ENCODE data around the gene TLN1. TPM values are rescaled to one million over a fixed set of nuclear protein-coding genes. Genes with fewer than 3 reads are reported as not detected.

TLN1 gene
- total RNA-seq, 4 donors from 2014 or later = 888 to 1,583 (median 1,047) TPM

DNA sequence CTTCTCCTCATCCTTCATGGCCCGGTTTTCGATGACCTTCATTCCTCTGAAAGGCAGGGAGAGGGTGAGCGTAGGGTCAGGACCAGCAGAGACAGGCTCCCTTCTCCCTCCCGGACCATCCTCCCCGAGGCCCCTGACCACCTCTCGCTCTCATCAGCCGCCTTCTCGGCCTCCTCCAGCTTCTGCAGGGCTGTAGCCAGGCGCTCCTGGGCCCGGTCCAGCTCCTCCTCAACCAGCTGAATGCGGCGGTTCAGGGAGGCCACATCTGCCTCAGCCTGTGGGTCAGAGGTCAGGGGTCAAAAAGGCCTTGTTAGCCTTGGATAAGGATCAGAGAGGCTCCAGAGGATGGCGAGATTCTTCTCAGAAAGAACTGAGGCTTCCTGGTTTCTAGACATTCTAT lies 46.5 kb downstream of the TLN1 start:
- 28% methylated on average over 5 of the region's 13 CpGs; no CpG with 5 or more reads in 1 of the 2 donors for WGBS, 2 donors (ENCODE audit: low coverage in 1 of 2)
- H3K4me3 ChIP-seq = peak overlapping the region; percentile 79 to 81
- ATAC-seq = no peak

GRCh38 chr9:35684921-35685320 lies 47.1 kb downstream of the TLN1 start:
- peak overlapping the region; percentile 96 to 99 (median 98) for H3K27ac ChIP-seq
- TF ChIP-seq POLR2A (IDR thresholded peaks at IDR 0.05) (no peak), POLR2AphosphoS5 (IDR thresholded peaks at IDR 0.05) (peak; percentile 30)
- H3K4me1 ChIP-seq = peaks cover 0 to 66% (median 0%) of the 10 kb centered on the region in 3 donors
- no peaks in the 10 kb centered on the region for H3K27me3 ChIP-seq
- peaks cover 0 to 70% of the 10 kb centered on the region in 2 donors for H3K36me3 ChIP-seq
- 30 to 59% methylated on average over 5 to 9 of the region's 10 CpGs for WGBS, 2 donors (ENCODE audit: low coverage in 1 of 2)
- ATAC-seq = no peak
- no peaks in the 10 kb centered on the region for H3K9me3 ChIP-seq
- peak overlapping the region; percentile 79 to 81 for H3K4me3 ChIP-seq

More for the DNA sequence above, 46.5 kb downstream of the TLN1 start:
- Histone ChIP-seq H3K27me3 (no peaks in the 10 kb centered on the region), H3K9me3 (no peaks in the 10 kb centered on the region), H3K36me3 (peaks cover 0 to 70% of the 10 kb centered on the region in 2 donors), H3K4me1 (peaks cover 0 to 67% (median 0%) of the 10 kb centered on the region in 3 donors), H3K27ac (peak overlapping the region; percentile 96 to 99 (median 98))
- peak in 1 of 2 donors; percentile 39 for TF ChIP-seq POLR2A (IDR thresholded peaks at IDR 0.05)
- TF ChIP-seq POLR2AphosphoS5 (IDR thresholded peaks at IDR 0.05) = peak; percentile 69
- no peak for TF ChIP-seq EP300 (IDR thresholded peaks at IDR 0.05)

DNA sequence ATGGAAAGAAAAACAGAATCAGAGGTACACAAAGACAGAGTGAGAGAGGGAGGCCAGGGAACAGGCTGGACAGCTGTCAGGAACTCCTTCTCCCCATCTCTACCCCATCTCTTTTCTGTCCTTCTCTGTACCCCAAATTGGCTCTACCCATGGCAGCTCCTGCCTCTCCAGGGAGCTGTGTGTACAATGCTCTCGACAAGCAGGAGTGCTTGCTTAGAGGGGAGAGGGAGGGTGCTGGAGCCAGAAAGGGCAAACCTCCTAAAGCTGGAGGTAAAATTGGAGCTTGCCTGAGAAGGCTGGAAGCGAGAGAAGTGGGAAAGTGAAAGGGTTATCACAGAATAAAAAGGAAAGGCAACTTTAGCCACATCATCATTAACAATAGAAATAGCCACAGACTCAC lies 48.7 kb downstream of the TLN1 start:
- Histone ChIP-seq H3K4me3 (peak overlapping the region; percentile 79 to 81), H3K27ac (peak overlapping the region; percentile 96 to 99 (median 98)), H3K4me1 (peaks cover 0 to 64% (median 0%) of the 10 kb centered on the region in 3 donors)

DNA sequence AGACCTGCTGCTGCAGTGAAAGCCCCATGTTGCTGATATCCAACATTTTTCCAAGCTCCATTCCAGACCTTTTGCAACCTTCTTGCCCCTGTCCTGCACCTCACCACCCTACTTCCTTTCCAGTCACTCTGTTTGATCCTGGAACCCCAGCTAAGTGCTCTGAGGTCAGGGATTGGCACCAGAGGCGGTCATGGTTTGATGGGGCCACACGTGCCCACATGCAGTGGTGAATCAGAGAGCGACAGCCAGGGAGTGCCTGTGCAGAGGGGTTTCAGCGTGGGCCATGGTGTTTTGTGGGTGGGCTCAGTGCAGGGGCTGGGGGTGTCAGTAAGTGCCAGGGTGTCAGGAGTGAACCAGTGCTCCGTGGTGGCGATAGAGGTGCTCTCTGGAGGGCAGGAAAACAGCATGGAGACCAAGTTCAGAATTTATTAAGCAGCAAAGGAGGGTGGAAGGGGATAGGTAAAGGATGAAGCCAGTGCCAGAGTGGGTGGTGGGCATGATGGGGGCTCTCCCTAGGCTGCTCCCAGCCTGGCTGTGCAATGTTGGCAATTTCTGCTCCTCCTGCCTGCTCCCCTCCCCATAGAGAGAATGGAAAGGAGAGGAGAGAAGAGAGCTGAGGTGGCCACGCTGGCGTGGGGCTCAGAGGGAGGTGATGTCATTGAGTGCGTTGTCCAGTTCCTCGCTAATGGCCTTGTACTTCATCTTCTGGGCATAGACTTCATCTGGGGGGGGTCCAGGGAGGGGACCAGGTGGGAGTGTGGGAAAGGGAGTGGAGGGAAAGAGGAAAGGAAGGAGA lies 49.3 kb downstream of the TLN1 start:
- H3K36me3 ChIP-seq = peaks cover 0 to 60% of the 10 kb centered on the region in 2 donors
- H3K27me3 ChIP-seq = no peaks in the 10 kb centered on the region
- peak overlapping the region; percentile 96 to 99 (median 98) for H3K27ac ChIP-seq
- no peaks in the 10 kb centered on the region for H3K9me3 ChIP-seq
- TF ChIP-seq POLR2A (IDR thresholded peaks at IDR 0.05) (peak in 1 of 2 donors; percentile 24), CTCF (IDR thresholded peaks at IDR 0.05) (no peak), POLR2AphosphoS5 (IDR thresholded peaks at IDR 0.05) (peak; percentile 79), EP300 (IDR thresholded peaks at IDR 0.05) (no peak)
- H3K4me3 ChIP-seq = peak overlapping the region; percentile 79 to 81
- WGBS, 2 donors (ENCODE audit: low coverage in 1 of 2) = 41 to 48% methylated on average over 4 to 6 of the region's 10 CpGs
- no peak for ATAC-seq
- H3K4me1 ChIP-seq = peaks cover 0 to 58% (median 0%) of the 10 kb centered on the region in 3 donors

More for the DNA sequence above, 48.7 kb downstream of the TLN1 start:
- peaks cover 0 to 67% of the 10 kb centered on the region in 2 donors for H3K36me3 ChIP-seq
- no peak for ATAC-seq
- no peaks in the 10 kb centered on the region for H3K27me3 ChIP-seq
- TF ChIP-seq POLR2AphosphoS5 (IDR thresholded peaks at IDR 0.05) (peak; percentile 33), EP300 (IDR thresholded peaks at IDR 0.05) (no peak), CTCF (IDR thresholded peaks at IDR 0.05) (no peak), POLR2A (IDR thresholded peaks at IDR 0.05) (peak in 1 of 2 donors; percentile 5)
- H3K9me3 ChIP-seq = no peaks in the 10 kb centered on the region
- 40 to 63% methylated on average over 1 of the region's 2 CpGs for WGBS, 2 donors (ENCODE audit: low coverage in 1 of 2)

GRCh38 chr9:35682051-35682450 lies 49.9 kb downstream of the TLN1 start:
- H3K36me3 ChIP-seq = peaks cover 0 to 54% of the 10 kb centered on the region in 2 donors
- TF ChIP-seq EP300 (IDR thresholded peaks at IDR 0.05) (no peak), POLR2AphosphoS5 (IDR thresholded peaks at IDR 0.05) (peak; percentile 80), POLR2A (IDR thresholded peaks at IDR 0.05) (no peak)
- 37 to 53% methylated on average over 4 to 6 of the region's 6 CpGs for WGBS, 2 donors (ENCODE audit: low coverage in 1 of 2)

GRCh38 chr9:35681341-35682002 lies 50.5 kb downstream of the TLN1 start:
- Histone ChIP-seq H3K36me3 (peaks cover 0 to 49% of the 10 kb centered on the region in 2 donors), H3K27me3 (no peaks in the 10 kb centered on the region), H3K4me1 (peaks cover 0 to 63% (median 2%) of the 10 kb centered on the region in 3 donors), H3K9me3 (no peaks in the 10 kb centered on the region), H3K4me3 (peak overlapping the region in 1 of 2 donors; percentile 81), H3K27ac (peak overlapping the region; percentile 96 to 99 (median 98))
- TF ChIP-seq EP300 (IDR thresholded peaks at IDR 0.05) (no peak), POLR2AphosphoS5 (IDR thresholded peaks at IDR 0.05) (peak; percentile 77), POLR2A (IDR thresholded peaks at IDR 0.05) (peak in 1 of 2 donors; percentile 27)
- ATAC-seq = peak; percentile 4
- WGBS, 2 donors (ENCODE audit: low coverage in 1 of 2) = 80% methylated on average over 1 of the region's 3 CpGs; no CpG with 5 or more reads in 1 of the 2 donors

More at GRCh38 chr9:35682051-35682450, 49.9 kb downstream of the TLN1 start:
- peaks cover 0 to 58% (median 0%) of the 10 kb centered on the region in 3 donors for H3K4me1 ChIP-seq
- peak overlapping the region; percentile 96 to 99 (median 98) for H3K27ac ChIP-seq
- ATAC-seq = peak; percentile 6
- no peaks in the 10 kb centered on the region for H3K27me3 ChIP-seq
- H3K4me3 ChIP-seq = peak overlapping the region in 1 of 2 donors; percentile 81
- H3K9me3 ChIP-seq = no peaks in the 10 kb centered on the region

Measured in gastroesophageal sphincter (tissue), 4 donors.